Lower leg skin (tissue), 3 donors: ENCODE results near the gene CCL1.

Experiments
- POLR2A ChIP-seq, 2 donors: fragments of 450-650 bp; IDR thresholded peaks; one replicate each; pipeline ENCODE4 v1.6.1; 2016 to 2017; ENCODE audit warnings: antibody characterized with exemption in 2 of 2, mild to moderate bottlenecking in 1 of 2, moderate library complexity in 1 of 2
- TF ChIP-seq, protein P1 (sequence below), 3 donors: fragments of 450-650 bp; IDR thresholded peaks; one replicate each; pipeline ENCODE4 v1.5.1; 2016; ENCODE audit warnings: antibody characterized with exemption in 3 of 3, mild to moderate bottlenecking in 3 of 3, moderate library complexity in 2 of 3

DNA sequence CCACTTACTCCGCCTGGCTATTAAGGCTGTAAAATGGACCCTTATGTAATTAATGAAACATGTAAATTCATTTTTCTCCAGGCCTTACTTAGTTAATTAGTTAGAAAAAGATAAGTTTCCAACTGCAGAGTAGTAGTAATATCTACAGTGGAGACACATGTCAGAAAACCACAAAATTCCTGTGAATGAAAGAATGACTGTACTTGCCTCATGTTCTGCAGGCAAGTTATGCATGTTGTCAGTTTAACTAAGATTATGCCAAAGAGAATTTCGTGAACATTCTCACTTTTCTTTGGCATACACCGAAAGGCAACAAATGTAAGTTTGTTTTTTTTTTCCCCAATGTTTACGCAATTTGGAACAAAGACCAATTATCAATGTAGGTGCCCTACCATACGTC is 16.8 kb upstream of the CCL1 start:
- no peak for TF ChIP-seq POLR2A (IDR thresholded peaks at IDR 0.05)
- TF ChIP-seq, protein P1, sequence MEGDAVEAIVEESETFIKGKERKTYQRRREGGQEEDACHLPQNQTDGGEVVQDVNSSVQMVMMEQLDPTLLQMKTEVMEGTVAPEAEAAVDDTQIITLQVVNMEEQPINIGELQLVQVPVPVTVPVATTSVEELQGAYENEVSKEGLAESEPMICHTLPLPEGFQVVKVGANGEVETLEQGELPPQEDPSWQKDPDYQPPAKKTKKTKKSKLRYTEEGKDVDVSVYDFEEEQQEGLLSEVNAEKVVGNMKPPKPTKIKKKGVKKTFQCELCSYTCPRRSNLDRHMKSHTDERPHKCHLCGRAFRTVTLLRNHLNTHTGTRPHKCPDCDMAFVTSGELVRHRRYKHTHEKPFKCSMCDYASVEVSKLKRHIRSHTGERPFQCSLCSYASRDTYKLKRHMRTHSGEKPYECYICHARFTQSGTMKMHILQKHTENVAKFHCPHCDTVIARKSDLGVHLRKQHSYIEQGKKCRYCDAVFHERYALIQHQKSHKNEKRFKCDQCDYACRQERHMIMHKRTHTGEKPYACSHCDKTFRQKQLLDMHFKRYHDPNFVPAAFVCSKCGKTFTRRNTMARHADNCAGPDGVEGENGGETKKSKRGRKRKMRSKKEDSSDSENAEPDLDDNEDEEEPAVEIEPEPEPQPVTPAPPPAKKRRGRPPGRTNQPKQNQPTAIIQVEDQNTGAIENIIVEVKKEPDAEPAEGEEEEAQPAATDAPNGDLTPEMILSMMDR (IDR thresholded peaks at IDR 0.05), result no peak
